LNCaP clone FGC (cell line): ENCODE results near the gene ADAM11.

ENCODE experiments used
- DNase-seq: peaks from one replicate; pipeline ENCODE4 v3.0.0-alpha.2; 2011; ENCODE audit warnings: low read depth
- H3K4me3 ChIP-seq: 2 replicates; pipeline ENCODE4 v1.5.1; 2011; ENCODE audit warnings: mild to moderate bottlenecking, low read depth, low read length, control low read depth
- CTCF ChIP-seq: IDR thresholded peaks from 2 replicates; pipeline ENCODE4 v1.5.1; 2012; ENCODE audit warnings: mild to moderate bottlenecking; ENCODE audit not compliant: control insufficient read depth, insufficient read depth; ENCODE audit errors: extremely low read depth

The ADAM11 gene

GRCh38 chr17:44759086-44759915 lies 513 bp downstream of the ADAM11 start:
- TF ChIP-seq CTCF: no peak
- DNase-seq: no peak
- peak overlapping the region; percentile 53 for H3K4me3 ChIP-seq

- H3K4me3 ChIP-seq: peak overlapping the region; percentile 53
- TF ChIP-seq CTCF: no peak
- no peak for DNase-seq
These were observed 1.1 kb downstream of the ADAM11 start for GRCh38 chr17:44759916-44760243.

DNA sequence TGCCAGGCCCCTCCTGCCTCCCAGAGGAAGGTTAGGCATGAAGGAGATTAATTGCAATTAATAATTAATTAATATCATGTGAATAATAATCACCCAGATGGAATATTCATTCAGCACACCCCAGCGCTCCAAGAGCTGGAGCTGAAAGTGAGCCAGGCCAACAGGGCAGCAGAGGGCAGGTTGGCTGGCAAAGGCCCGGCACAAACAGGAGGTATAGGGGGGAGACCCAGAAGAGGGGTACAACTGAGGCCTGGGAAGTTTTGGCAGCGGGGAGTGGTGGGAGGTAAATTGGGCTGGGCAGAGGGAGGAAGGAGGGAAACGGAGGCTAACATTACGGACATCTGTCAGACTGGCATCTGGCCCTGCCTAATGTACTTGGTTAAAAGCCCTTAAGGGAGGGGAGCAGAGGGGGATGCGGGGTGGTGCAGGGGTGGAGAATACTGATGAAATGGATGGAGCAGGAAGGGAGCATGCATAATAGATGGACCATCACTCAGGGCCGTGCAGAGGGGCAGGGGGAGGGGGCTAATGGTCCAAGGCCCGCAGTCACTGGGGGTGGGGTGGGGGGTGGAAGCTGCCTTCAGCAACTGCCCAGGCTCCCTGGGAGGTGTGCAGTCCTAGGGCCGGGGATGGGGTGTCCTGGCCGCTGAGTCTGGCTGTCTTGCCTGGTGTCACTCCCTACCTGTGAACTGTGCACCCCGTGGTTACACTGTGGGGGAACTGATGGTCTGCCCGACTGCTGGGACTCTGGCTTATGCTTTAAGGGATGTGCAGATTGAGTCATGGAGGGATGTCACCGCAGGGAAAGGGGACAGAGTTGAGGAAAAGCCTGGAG lies 1.9 kb downstream of the ADAM11 start:
- TF ChIP-seq CTCF: no peak

GRCh38 chr17:44761932-44762810 lies 3.4 kb downstream of the ADAM11 start:
- no peak overlapping the region for H3K4me3 ChIP-seq
- no peak for TF ChIP-seq CTCF
- DNase-seq: no peak

More for the DNA sequence above, 1.9 kb downstream of the ADAM11 start:
- no peak overlapping the region for H3K4me3 ChIP-seq
- no peak for DNase-seq

DNA sequence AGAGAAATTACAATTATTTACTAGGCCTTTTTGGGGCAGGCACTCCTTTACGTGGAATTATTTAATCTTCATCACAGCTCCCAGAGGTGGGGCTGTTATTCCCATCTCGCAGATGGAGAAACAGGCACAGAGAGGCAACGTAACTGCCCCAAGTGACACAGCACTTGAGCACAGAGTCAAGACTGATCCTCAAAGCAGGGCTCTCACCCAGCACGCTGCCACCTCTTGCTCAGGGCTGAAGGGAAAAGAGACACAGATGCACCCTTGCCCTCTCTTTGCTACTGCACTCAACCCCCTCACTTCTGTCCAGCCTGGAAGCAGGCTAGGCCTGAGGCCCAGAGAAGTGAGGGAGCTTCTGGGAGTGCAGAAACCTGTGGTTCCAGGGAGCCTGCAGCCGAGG lies 4.4 kb downstream of the ADAM11 start:
- no peak overlapping the region for H3K4me3 ChIP-seq
- TF ChIP-seq CTCF: no peak
- DNase-seq: no peak

DNA sequence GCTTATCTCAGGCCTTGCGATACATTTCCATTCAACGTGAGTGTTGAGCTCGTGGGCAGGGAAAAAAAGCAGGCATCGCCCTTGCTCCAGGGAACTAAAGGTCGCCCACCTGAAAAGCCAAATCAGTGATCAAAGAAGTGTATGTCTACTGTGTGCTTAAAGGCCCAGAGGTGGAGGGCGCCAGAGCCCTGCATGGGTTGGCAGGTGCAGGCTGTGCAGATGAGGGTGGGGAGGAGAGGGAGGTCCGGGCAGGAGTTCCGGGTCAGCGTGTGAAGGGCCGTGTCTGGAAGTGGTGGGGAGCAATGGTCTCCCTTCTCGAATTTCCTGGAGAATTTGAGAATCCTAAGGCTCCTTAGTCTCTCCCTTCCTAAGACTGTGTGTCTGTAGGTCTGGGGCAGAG lies 7.2 kb downstream of the ADAM11 start:
- no peak for DNase-seq
- TF ChIP-seq CTCF: no peak
- H3K4me3 ChIP-seq: no peak overlapping the region
